NCI-H345 treated with DMSO at 0.1 percent for 48 hours (cell line): ENCODE results near the gene SEC63.
"Not testable (repeated sequence)": the region's sequence is repeated elsewhere in the genome, so short reads cannot be mapped to it uniquely, and the experiment has no call there.

ENCODE experiments used
- DNase-seq: peaks from one replicate; lab custom pipeline; 2025; ENCODE audit not compliant: unreplicated experiment; lab: John Stamatoyannopoulos, UW

Gene SEC63

DNA sequence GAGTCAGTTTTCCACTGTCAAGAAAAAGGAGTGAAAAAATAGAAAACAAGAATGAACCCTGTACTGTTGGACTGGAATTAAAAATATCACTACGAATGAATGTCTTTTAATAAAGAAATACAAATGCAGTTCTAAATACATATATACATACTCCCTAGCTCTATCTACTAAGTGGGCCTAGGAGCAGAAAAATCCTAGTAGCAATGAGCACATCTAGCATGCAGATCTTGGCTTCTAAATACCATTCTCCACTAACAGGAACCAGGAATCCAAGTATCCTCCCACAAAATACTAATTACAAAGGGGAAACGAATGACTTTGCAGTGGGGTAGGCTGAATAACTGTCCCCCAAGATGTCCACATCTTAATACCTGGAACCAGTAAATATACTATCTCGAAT is 25.4 kb downstream of the SEC63 start:
- DNase-seq = no peak

DNA sequence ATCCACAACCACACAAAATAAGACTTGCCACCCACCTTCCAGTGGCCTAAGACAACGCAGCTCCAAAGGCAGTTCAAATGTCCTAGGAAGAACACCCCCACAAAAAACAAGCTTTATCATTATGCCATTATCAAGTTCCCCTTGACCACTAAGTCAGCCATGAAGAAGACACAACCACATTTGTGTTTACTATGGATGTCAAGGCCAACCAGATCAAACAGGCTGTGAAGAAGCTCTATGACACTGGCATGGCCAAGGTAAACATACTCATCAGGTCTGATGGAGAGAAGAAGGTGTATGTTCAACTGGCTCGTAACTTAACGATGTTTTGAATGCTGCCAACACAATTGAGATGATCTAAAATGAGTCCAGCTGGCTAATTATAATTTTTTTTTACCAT is 26.1 kb downstream of the SEC63 start:
- DNase-seq = no peak

DNA sequence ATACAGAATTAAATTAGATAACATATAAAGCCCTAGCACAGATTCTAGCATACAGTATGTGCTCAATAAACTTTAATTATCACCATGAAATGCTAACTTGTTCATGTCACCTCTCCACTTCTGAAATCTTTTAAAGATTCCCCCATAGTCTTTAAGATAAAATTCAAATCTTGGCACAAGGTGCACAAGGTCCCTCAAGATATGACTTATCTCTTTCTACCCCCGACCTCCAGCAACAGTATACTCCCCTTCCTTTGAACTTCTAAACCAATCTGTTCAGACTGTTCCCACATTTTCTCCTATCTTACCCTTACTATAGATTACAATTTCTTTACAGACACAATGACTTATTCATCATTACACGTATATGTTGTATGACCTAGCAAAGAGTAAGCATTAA is 29.0 kb downstream of the SEC63 start:
- no peak for DNase-seq

DNA sequence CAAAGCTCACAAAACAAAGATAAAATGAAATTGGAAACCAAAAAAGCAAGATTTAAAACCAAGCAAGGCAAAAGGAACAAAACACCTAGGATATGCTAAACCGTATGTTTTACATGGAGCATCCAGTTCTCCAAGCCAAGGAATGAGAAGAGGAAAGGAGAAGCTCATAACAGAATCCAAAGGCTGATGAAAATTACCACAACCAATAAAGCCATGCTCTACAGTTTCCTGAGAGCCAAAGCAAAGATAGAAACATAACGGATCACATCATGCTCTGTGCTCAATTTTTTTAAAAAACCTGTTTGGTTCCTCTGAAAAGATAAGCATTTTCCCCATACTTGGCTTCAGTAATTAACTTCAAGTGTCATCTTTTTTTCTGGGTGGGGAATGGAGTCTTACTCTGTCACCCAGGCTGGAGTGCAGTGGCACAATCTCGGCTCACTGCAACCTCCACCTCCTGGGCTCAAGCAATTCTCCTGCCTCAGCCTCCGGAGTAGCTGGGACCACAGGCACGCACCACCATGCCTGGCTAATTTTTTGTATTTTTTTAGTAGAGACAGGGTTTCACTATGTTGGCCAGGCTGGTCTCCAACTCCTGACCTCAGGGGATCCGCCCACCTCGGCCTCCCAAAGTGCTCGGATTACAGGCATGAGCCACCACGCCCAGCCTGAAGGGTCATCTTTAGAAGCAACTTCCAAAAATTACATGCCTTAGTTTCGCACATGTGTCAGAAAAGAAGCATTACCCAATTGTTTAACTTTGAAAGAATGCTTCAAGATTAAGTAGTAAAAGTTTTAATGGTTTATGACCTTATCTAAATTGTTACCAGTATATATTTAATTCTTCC is 31.1 kb downstream of the SEC63 start:
- not testable (repeated sequence) for DNase-seq

DNA sequence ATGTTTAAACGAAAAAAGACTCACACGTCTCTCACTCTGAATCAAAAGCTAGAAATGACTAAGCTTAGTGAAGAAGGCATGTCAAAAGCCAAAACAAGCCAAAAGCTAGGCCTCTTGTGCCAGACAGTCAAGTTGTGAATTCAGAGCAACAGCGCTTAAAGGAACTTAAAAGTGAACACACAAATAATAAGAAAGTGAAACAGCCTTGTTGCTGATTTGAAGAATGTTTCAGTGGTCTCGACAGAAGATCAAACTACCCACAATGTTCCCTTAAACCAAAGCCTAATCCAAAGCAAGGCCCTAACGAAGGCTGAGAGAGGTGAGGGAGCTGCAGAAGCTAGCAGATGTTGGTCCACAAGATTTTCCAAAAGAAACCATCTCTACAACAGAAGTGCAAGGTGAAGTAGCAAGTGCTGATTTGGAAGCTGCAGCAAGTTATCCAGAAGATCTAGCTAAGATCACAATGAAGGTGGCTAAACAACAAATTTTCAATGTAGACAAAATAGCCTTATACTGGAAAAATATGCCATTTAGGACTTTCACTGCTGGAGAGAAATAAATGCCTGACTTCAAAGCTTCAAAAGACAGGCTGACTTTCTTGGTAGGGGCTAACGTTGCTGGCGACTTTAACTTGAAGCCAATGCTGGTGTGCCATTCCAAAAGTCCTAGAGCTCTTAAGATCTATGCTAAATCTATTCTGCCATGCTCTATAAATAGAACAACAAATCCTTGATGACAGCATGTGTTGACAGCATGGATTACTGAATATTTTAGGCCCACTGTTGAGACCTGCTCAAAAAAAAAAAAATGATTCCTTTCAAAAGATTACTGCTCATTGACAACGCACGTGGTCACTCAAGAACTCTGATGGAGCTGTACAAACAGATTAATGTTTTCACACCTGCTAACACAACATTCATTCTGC is 40.3 kb downstream of the SEC63 start:
- DNase-seq = no peak

DNA sequence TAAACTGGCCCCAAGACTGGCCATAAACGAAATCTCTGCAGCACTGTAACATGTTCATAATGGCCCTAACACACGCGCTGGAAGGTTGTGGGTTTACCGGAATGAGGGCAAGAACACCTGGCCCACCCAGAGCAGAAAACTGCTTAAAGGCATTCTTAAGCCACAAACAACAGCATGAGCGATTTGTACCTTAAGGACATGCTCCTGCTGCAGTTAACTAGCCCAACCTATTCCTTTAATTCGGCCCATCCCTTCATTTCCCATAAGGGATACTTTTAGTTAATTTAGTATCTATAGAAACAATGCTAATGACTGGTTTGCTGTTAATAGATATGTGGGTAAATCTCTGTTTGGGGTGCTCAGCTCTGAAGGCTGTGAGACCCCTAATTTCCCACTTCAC is 41.0 kb downstream of the SEC63 start:
- not testable (repeated sequence) for DNase-seq

DNA sequence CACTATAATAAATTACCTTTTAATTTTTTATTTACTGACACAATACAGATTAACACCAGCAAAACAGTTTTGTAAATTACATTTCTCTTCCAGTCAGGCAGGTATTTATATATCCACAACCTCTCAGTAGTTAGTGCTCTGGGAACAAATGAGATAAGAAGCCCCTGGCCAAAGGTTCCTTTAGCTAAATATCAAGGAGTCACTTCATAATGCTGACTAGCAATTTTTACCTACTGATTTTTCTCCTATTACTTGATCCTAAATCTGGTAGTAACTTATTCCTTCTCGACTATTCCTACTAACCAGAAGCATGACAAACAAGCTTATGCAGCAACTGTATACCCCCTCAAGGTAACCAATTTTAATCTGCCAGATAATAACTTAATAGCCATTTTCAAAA is 46.3 kb downstream of the SEC63 start:
- no peak for DNase-seq

DNA sequence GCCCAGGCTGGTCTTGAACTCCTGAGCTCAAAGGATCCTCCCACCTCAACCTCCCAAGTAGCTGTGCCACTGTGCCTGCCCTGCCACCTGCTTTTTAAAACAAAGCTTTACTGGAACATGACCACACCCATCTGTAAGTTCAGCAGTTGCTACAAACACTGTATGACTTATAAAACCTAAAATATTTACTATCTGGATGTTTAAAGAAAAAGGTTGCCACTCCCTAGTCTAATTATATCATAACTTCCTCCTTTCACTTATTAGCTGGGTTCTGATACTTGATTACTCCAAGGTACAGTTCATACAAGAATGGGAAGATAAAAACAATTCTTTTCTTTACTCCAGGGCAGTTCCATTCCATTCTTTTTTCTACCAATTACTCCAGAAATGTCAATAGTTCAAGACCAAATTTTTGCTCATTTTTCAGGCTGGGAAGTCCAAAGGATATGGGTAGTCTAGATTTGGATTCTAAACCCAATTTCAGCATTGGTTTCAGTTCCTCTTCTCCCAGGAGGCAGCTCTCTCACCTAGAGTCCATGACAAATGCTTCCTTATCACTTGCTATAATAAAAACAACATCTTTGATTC is 63.1 kb downstream of the SEC63 start:
- DNase-seq = no peak

DNA sequence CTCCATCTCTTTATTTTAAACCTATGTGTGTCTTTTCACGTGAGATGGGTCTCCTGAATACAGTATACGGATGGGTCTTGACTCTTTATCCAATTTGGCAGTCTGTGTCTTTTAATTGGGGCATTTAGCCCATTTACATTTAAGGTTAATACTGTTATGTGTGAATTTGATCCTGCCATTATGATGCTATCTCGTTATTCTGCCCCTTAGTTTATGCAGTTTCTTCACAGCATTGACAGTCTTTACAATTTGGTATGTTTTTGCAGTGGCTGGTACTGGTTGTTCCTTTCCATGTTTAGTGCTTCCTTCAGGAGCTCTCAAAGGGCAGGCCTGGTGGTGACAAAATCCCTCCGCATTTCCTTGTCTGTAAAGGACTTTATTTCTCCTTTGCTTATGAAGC is 67.6 kb downstream of the SEC63 start:
- DNase-seq = not testable (repeated sequence)

DNA sequence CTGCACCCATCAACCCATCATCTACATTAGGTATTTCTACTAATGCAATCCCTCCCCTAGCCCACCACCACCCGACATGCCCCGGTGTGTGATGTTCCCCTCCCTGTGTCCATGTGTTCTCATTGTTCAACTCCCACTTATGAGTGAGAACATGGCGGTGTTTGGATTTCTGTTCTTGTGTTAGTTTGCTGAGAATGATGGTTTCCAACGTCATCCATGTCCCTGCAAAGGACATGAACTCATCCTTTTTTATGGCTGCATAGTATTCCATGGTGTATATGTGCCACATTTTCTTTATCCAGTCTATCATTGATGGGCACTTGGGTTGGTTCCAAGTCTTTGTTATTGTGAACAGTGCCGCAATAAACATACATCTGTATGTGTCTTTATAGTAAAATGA is 72.1 kb downstream of the SEC63 start:
- DNase-seq = not testable (repeated sequence)

DNA sequence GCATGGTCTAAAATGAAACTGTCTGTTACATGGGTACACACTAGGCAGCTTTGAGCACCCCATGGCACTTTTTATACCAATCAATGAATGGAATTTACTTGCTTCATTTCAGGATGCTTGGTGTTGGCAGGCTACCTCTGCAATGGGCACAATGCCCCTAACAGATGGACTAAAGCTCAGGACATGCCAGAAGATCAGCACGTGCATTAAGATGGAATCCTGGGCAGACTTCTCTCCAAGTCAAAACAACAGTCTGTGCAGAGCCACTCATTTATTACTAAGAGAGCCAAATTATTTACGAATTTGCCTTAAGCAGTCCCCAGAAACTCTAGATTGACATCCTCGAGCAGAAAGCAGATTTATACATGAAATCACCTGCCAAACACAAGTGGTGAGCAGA is 78.1 kb downstream of the SEC63 start:
- no peak for DNase-seq

DNA sequence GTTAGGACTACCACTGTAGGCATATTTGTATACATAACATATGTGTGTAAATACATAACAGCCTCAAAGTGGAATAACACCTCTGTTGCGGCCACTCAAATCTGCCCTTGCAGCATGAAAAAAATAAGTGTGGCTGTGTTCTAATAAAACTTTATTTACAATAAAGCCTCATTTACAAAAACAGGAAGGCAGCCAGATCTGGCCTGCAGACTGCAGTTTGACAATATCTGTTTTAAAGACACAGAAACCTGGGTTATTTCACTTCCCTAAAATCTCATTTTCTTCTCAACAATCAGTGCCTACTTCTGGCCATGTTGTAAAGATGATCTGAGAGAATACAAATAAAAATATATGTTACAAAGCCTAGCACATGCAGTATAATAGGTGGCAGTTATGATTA is 80.0 kb downstream of the SEC63 start:
- no peak for DNase-seq

DNA sequence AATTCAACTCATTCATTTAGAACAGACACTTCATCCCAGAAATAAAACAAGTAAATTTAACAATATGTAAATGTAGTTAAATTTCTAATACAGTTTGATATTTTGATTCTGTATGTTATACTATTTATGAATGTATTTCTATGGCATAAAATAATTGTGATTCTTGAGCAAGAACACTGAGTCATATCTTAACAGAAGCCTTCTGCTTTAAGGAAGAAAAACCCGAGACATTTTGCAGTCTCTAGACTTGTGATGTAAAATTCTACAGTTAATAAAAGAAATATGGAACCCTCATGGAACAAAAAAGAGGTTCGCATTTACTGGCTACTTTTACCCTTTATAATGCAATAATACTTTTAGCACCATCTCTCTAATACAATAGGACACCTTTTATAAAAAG is 86.0 kb downstream of the SEC63 start:
- no peak for DNase-seq

DNA sequence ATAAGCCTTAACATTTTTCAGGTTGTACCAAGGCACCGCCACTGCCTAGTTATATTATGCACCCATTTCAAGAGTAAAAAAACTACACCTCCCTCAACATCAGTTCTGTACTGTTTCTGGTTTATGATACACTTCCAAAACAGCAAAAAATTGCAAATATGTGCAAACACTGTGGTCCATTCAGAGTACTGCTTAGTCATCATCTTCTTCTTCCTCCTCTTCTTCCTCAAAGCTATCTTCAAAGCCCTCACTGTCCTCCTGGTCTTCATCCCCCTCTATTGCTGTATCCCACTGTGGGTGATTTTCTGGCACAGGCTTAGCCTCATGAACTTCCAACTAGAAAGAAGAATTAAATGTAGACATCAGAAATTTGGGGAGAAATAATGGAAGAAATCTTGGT is 86.5 kb downstream of the SEC63 start:
- not testable (repeated sequence) for DNase-seq

DNA sequence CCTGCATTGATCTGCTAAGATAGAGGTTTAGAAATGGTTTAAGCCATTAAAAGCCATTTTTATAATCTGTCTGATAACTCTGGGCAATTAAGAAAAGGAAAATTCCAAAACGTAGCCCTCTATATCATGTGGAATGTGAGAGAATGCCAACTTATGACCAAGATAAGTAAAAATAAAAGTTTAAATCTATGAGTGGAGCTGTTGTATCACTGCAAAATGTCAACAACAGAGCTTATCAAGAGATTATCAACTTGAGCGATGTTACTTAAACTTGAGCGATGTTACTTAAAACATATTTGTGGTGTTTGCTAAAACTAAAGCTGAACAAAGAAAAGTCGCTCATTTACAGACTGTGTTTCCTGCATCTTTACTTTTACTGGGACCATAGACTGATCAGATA is 87.0 kb downstream of the SEC63 start:
- no peak for DNase-seq

DNA sequence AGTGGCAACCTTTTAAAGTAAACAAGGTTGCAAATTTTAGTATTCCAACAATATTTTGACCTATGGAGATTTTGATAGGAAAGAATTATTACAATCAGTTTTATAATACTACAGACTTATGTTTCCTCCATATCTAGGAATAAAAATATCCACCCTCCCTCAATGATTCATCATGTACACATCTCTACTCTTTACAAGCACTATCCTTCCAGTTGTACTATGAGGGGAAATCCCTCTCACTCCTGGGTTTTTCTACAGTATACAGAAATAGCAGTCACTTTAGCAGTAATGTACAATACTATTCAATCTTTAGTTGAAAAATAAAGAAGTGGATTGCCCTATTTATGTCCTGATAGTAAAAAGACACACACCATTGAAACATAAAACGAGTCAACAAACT is 87.6 kb downstream of the SEC63 start:
- no peak for DNase-seq

DNA sequence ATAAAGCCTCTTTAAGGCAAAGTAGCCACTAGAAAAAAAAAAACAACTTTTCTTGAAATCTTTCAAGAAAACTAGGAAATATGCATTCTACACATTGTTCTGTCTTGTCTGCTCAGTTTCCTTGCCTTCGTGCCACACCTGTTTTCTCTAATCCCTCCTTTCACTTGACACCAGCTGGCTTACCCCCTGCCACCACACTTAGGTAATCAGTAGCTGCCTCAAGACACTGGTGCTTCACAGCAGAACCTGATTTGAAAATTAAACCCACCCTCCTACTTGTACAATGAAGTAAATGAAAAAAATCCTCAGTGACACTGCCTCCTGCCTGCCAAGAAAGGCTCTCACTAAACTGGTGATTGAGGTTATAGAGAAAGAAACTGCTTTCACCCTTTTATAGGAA is 88.1 kb downstream of the SEC63 start:
- no peak for DNase-seq

DNA sequence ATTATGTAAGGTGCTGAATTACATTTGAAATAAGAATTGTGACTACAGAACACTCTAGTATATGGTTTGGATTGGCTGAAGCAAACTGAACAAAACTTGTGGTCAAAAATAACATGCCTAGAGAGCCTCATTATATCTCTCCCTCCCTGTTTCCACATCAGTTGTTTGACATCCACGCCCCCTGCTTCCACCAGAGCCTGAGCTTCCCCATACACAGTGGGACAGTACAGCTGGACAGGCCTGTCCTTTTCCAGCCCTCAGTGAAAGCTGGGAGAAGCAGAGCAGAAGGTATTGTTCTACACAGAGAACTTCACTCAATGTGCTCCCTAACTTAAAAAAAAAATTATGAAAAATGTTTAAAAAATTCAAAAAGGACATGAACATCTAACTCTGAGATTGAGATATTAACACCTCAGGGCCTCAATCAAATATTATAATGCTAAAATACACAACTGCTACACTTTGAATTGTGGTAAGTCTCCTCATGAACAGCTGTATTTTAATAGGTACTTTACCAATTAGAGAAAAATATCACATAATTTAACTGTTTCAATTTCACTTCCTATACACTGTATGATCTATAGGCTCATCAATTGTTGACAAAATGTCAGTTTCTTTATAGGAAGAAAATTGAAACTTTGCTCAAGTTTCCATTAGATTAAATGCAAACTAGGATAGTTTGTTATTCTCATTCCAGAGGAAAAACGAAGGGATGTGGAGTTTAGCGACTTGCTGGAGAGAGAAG is 89.0 kb downstream of the SEC63 start:
- DNase-seq = no peak

DNA sequence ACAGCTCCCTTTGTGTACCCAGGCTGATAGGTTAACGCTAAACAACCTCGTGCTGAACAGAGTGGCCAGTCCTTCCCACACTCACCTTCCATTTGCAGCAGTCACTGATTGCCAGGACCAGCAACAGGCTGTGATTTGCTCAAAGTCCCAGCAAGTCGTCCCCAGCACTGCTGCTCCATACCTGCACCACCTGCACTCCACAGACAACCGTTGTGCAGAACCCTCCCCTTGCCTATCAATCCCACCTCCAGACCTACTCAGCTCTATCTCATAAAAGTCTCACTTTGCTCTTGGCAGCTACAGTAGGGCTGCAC is 90.7 kb downstream of the SEC63 start:
- no peak for DNase-seq

DNA sequence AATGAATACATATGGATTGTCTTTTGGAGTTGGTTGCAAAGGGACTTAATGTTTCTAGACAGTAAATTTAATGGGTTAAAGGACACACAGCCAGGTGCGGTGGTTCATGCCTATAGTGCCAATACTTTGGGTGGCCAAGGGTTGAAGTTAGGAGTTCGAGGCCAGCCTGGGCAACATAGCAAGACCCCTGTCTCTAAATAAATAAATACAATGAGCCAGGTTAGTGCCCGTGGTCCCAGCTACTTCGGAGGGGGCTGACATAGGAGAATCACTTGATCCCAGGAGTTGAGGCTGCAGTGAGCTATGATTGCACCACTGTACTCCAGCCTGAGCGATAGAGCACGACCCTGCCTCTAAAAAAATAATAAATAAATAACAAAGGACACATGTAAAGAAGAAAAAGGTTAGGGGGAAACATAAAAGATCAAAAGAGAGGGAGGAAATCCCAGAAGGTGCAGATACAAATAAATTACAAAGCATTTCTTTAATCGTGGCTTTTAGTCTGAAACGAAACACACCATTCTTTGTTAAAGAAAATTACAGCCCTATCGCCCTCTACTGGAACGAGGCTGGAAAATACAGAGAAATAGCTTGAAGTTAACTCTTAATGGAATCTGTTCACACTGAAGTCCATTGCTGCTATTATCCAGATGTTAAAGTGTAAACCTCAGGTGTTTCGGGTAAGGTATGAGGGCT is 91.3 kb downstream of the SEC63 start:
- DNase-seq = no peak
